ENCODE measurements around the gene TPI1.

DNA sequence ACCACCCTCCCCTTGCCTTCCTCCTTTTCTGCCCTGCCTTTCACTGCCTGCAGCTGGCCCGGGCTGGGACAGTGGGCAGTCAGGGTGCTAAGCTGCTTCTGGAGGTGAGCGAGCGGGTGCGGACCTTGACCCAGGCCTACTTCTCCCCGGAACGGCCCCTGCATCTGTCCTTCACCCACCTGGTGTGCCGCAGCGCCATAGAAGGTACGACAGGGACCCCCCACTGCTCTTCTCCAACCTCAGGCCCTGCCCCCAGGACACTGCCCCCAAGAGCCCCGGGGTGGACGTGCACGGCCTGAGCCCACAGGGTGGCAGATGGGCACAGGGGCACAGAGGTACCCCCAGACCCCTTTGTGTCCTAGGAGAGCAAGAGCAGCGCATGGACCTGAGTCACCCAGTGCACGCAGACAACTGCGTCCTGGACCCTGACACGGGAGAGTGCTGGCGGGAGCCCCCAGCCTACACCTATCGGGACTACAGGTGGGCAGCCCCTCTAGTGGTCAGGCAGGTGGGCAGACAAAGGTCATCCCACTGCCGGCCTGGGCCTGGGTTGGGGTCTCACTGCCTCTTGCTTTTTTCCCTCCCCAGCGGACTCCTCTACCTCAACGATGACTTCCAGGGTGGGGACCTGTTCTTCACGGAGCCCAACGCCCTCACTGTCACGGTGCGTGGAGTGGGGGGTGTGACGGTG, 29.8 kb upstream of the TPI1 start:
- TF ChIP-seq CTCF (IDR thresholded peaks at IDR 0.05) (no peak), POLR2A (IDR thresholded peaks at IDR 0.05) (no peak), EP300 (IDR thresholded peaks at IDR 0.05) (no peak)
